SKM-1 treated with dmso at 0.1 percent for 144 hours (cell line): Measurements from ENCODE around the gene TMEM129.
A peak's percentile ranks its signal among the peaks of the same experiment; 100 is the strongest.

Experiments used
- DNase-seq: peaks from one replicate; lab custom pipeline; 2025; ENCODE audit not compliant: unreplicated experiment; lab: John Stamatoyannopoulos, UW

The TMEM129 gene

GRCh38 chr4:1721003-1721665, at the start of gene TMEM129, which contains the start of gene TACC3:
Gene TMEM129, minus strand, starts transcription at chr4:1721323. Its CDS starts 486 bp downstream, at chr4:1720837.
Gene TACC3, plus strand, starts transcription at chr4:1721521. Its CDS starts 1,901 bp downstream, at chr4:1723422.
- DNase-seq = peak; percentile 95

- DNase-seq = no peak
Measured at GRCh38 chr4:1770791-1771231, 49.7 kb upstream of the TMEM129 start.

- DNase-seq = no peak
Measured at GRCh38 chr4:1770245-1770644, 49.1 kb upstream of the TMEM129 start.

GRCh38 chr4:1769692-1770091, 48.6 kb upstream of the TMEM129 start:
- DNase-seq = no peak

- no peak for DNase-seq
Measured at GRCh38 chr4:1768367-1769034, 47.4 kb upstream of the TMEM129 start.

- peak; percentile 55 for DNase-seq
Measured at GRCh38 chr4:1767770-1768366, 46.7 kb upstream of the TMEM129 start.

- DNase-seq = no peak
Measured at GRCh38 chr4:1767061-1767769, 46.1 kb upstream of the TMEM129 start.

GRCh38 chr4:1766106-1767060, 45.3 kb upstream of the TMEM129 start:
- no peak for DNase-seq

GRCh38 chr4:1765409-1766072, 44.4 kb upstream of the TMEM129 start:
- no peak for DNase-seq

GRCh38 chr4:1764670-1765069, 43.5 kb upstream of the TMEM129 start:
- no peak for DNase-seq

GRCh38 chr4:1763550-1764080, 42.5 kb upstream of the TMEM129 start:
- DNase-seq = no peak

GRCh38 chr4:1763070-1763549, 42.0 kb upstream of the TMEM129 start:
- no peak for DNase-seq

- no peak for DNase-seq
Measured at GRCh38 chr4:1762264-1763010, 41.3 kb upstream of the TMEM129 start.

GRCh38 chr4:1761130-1761689, 40.1 kb upstream of the TMEM129 start:
- no peak for DNase-seq

GRCh38 chr4:1760521-1761071, 39.5 kb upstream of the TMEM129 start:
- DNase-seq = no peak

- no peak for DNase-seq
Measured at GRCh38 chr4:1759818-1760223, 38.7 kb upstream of the TMEM129 start.

GRCh38 chr4:1759170-1759817, 38.2 kb upstream of the TMEM129 start:
- DNase-seq = no peak
